DMS 273 (cell line): ENCODE results near the gene F8.
"Not testable (repeated sequence)": the region's sequence is repeated elsewhere in the genome, so short reads cannot be mapped to it uniquely, and the experiment has no call there.

Experiments
- DNase-seq: peaks from one replicate; lab custom pipeline; 2025; ENCODE audit not compliant: unreplicated experiment; lab: John Stamatoyannopoulos, UW

F8 gene

GRCh38 chrX:155031657-155032056 is 9.1 kb upstream of the F8 start:
- DNase-seq, result no peak

DNA sequence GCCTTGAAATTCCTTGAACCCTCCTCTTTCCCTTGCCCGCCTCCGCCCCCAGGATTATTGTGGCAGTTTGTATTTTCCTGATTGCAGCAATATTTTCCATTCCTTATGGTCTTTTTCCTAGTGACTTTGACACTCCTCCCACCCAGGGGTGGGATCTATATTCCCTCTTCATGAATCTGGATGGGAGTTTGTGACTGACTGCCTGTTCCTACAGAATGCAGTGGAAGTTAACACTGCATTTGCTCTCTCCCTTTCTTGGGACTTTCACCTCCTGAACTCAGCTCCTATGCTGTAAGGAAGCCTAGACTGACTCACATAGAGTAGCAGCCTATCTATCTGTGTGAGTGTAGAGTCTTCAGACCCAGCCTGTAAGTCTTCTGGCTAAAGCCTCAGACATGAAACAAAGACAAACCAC is 6.4 kb upstream of the F8 start:
- peak; percentile 20 for DNase-seq

GRCh38 chrX:155028129-155028528 is 5.6 kb upstream of the F8 start:
- DNase-seq, result peak; percentile 24

GRCh38 chrX:155027509-155028066 is 5.1 kb upstream of the F8 start:
- peak; percentile 72 for DNase-seq

DNA sequence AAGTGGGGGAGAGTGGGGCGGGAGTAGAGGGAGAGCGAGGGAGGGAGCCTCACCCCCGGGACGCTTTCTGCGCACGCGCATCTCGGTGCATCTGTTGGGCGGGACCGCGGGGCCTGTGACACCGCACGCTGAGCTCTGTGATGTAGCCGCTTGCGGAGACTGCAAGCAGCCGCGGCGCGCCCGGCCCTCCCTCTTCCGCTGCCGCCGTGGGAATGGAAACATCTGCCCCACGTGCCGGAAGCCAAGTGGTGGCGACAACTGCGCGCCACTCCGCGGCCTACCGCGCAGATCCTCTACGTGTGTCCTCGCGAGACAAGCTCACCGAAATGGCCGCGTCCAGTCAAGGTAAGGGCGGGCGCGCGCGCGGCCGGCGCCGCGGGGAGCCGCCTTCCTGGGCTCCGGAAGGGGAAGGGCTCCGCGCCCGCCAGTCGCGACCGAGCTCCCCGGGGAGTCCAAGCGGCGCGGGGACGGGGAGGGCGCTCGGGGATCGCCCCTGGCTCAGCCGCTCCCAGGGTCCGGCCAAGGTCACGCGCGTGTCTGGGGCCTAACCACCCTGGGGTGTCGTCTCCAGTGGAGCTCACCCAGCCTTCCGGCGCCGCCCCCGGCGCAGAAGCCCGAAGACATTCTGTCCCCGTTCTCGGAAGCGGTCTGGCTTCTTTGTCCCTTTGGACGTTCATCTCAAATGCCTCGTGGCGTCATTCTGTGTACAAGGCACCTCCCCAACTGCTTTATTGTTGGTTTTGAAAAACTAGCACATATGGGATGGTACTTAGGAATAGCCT is 4.4 kb upstream of the F8 start, which contains the start of gene FUNDC2:
Gene FUNDC2 (plus strand): TSS at position 118 of the 782 bp plus-strand sequence. CDS start 95 bp downstream, at position 213.
- peak; percentile 98 for DNase-seq

GRCh38 chrX:155026420-155026726 is 3.9 kb upstream of the F8 start:
- DNase-seq, result no peak

- no peak for DNase-seq
These were observed 1.6 kb upstream of the F8 start for GRCh38 chrX:155023907-155024833.

DNA sequence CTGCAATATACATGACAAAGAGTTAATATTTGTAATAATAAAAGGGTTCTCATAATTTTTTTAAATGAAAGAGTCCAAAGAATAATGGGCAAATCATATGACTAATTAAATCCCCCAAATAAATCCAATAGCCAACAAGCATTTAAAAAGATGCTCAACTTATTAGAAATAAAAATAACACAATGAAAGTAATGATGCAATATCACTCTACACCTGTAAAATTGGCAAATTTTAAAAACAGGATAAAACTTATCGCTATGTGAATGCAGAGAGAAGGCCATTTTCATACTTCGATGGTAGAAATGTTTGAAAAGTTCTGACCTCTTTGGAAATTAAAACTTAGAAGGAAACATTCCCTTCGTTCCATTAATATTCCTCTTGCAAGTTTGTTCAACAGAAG is 1.9 kb downstream of the F8 start:
- DNase-seq, result no peak

DNA sequence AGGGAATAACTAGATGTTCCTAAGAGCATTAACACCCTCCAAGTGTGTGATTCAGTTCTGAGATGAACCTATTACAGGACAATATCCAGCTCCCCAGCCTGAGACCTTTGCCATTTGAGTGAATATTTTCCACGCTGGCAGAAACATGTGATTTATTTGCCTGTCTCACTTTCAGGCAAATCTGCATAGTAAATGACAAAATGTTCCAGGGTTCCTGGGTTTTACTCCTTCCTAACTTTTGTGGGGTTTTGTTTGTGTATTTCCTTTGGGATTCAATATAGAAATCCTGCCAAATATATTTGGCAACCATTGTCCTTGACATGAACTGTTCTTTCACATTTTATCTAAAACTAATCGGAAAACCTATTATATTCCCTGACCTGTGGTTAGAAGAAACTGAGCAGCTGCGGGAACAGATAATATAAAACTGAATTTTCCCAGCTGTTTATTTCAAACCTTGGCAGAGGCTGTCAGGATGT is 12.5 kb downstream of the F8 start:
- no peak for DNase-seq

GRCh38 chrX:155008578-155008977 is 13.9 kb downstream of the F8 start:
- DNase-seq, result not testable (repeated sequence)

DNA sequence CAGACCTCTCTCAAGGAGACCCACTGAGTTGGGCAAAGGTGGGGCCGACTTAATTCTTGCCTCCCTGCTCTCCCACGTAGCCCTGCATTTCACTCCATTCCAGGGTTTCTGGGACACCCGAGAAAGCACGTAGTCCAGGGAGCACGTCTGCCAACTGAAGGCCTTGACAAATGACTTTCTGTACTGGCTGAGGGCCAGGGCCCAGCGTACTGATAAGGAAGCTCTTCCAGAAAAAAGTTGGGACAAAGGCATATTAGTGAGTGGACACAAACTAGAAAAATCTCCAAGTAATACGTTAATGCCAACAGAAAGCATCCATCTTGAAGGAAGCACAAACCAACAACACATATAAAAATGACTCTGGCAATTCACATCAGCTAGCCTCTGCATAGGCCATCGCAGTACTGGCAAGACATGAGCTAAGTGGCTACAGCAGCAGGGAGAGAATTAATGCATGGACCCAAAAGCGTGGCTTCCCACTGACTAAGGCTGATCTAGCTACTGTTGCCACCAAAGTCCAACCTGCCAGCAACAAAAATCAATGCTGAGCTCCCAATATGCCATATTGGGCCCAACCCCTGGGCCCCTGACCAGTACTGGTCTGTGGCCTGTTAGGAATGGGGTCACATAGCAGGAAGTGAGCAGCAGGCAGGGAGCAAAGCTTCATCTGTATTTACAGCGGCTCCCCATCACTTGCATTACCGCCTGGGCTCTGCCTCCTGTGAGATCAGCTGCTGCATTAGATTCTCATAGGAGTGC is 15.4 kb downstream of the F8 start:
- DNase-seq, result not testable (repeated sequence)

DNA sequence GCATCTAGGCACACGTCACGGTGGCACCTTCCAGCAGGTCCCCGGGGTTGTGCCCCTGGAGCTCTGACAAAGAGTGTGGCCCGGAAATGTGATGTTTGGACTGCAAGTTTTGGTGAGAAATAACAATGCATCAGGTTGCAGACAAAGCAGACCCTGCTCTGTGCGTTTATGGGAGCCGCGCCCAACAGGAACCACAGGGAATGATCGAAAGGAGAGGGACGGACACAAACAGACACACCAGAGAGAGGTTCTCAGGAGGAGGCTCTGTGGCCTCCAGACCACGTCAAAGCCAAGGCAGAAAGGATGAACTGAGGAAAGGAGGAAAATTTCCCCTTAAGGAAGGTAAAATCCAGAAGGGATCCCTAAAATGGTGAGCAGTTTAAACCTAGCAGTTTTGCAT is 16.1 kb downstream of the F8 start:
- not testable (repeated sequence) for DNase-seq

- no peak for DNase-seq
These were observed 17.3 kb downstream of the F8 start for GRCh38 chrX:155005190-155005589.

DNA sequence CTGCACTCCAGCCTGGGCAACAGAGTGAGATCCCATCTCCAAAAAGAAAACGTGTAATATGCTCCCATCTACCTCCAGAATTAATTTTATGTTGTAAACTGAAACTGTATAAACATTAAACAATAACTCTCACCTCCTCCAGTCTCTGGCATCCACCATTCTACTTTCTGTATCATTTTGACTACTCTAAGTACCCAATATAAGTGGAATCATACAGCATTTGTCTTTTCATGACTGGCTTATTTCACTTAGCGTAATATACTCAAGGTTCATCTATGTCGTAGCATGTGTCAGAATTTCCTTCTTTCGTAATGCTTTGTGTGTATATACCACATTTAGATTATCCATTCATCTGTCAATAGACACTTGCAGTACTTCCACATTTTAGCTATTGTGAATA is 20.6 kb downstream of the F8 start:
- DNase-seq, result no peak

- DNase-seq, result no peak
These were observed 21.7 kb downstream of the F8 start for GRCh38 chrX:155000841-155001240.

- no peak for DNase-seq
These were observed 24.2 kb downstream of the F8 start for GRCh38 chrX:154998204-154998880.

- DNase-seq, result no peak
These were observed 31.0 kb downstream of the F8 start for GRCh38 chrX:154991476-154991875.

DNA sequence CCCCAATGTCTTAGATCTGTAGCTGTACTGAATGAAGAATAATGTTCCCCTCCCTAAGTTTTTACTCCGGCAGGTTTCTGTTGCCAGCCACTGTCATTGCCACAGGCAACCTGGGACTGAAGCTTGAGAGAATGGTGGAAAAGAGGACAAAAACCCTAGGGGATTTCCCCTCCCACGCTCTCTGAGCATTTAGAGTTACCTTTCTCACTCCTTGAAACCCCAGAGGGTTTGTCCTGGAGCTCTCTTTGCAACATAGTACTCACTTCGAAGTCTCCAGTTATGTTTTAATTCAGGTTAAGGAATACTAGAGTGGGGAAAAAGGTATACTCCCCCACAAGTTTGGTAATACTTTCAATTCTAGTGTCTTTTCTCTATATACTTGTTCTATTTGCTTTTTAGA is 31.5 kb downstream of the F8 start:
- no peak for DNase-seq

- DNase-seq, result no peak
These were observed 32.0 kb downstream of the F8 start for GRCh38 chrX:154990496-154990895.

DNA sequence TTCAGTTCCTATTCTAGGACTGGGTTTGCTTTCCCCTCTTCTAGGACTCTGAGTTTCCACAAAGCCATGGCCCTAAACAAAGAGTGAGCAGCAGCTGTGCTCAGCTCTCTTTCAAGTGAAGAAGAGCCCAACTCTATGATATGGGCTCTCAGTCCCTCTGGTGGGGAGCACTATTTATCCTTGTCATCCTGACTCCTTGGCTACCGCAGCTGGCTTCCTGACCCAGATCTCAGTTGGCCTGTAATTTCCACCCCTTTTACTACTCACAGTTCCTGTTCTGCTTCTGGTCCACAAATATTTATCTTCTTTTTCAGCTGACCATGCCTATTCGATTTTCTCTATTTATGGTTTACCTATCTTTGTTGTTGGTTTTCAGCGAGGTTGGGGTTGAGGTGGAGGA is 33.8 kb downstream of the F8 start:
- no peak for DNase-seq
